ENCODE results near the gene VAV1.
"Not testable (repeated sequence)": the region's sequence is repeated elsewhere in the genome, so short reads cannot be mapped to it uniquely, and the experiment has no call there.

The VAV1 gene

GRCh38 chr19:6760606-6761005, 11.9 kb upstream of the VAV1 start:
- no peak for DNase-seq

DNA sequence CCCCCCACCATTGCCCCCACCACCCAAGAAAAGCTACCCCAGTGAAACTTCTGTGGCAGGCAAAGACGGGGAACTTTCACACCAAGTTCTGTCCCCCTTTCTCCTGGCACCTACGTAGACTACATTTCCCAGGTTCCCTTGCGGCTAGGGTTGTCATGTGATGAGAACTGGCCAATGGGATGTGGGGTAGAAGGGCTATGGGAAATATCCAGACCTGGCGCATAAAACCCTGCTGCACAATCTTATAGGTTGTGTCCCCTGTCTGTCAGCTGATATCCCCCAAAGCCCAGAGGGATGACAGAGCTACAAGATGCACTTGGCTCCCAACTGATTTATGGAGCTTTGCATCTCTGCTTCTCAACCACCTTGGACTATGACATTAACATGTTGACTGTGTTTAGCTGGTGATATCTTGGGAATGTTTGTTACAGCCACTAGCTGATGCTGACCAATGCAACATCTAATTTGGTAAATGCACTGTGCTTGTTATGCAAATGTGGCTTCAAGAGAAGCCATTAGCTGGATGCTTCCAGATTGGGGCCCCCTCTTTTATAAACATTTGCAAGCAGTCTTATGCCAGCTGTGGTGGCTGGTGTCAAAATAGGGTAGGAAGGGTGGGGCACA, 11.3 kb upstream of the VAV1 start:
- DNase-seq = no peak

- DNase-seq = not testable (repeated sequence)
Observed at GRCh38 chr19:6762253-6762797, 10.2 kb upstream of the VAV1 start.

- DNase-seq = peak; percentile 86
Observed at GRCh38 chr19:6765738-6766356, 6.7 kb upstream of the VAV1 start.

GRCh38 chr19:6766357-6767080, 6.0 kb upstream of the VAV1 start:
- DNase-seq = no peak

GRCh38 chr19:6767081-6767356, 5.5 kb upstream of the VAV1 start:
- peak; percentile 35 for DNase-seq

GRCh38 chr19:6767357-6768235, 4.9 kb upstream of the VAV1 start, which contains the start of gene SH2D3A:
TSS of gene SH2D3A (minus strand) at chr19:6767435. CDS start at chr19:6763748, 3,687 bp downstream.
- DNase-seq = peak; percentile 68

- no peak for DNase-seq
Observed at GRCh38 chr19:6768236-6768785, 4.2 kb upstream of the VAV1 start.

DNA sequence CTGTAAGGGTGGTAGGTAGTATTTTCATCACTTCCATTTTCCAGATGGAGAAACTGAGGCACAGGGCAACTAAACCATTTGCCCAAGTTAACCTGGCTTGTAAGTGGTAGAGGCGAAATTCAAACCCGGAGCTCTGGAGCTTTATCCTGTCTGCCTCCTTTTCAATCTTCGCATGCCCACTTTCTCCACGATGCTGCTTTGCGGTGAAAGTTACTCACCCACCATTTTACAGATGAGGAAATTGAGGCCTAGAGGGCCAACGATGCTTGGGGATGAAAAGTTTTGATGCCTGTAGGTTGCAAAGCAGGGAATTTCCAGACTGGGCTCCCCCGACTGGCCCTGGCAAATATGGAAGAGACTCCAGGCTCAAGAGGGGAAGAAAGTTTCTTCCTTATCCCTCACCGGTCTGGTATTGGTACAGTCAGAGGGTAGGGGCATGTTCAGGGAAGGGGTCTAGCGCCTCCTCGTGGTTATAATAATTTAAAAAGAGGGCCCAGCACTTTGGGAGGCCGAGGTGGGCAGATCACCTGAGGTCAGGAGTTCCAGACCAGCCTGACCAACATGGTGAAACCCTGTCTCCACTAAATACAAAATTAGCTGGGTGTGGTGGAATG, 3.4 kb upstream of the VAV1 start:
- no peak for DNase-seq

- DNase-seq = not testable (repeated sequence)
Observed at GRCh38 chr19:6771648-6772027, 870 bp upstream of the VAV1 start.

GRCh38 chr19:6772866-6773322, 386 bp downstream of the VAV1 start:
- DNase-seq = no peak

DNA sequence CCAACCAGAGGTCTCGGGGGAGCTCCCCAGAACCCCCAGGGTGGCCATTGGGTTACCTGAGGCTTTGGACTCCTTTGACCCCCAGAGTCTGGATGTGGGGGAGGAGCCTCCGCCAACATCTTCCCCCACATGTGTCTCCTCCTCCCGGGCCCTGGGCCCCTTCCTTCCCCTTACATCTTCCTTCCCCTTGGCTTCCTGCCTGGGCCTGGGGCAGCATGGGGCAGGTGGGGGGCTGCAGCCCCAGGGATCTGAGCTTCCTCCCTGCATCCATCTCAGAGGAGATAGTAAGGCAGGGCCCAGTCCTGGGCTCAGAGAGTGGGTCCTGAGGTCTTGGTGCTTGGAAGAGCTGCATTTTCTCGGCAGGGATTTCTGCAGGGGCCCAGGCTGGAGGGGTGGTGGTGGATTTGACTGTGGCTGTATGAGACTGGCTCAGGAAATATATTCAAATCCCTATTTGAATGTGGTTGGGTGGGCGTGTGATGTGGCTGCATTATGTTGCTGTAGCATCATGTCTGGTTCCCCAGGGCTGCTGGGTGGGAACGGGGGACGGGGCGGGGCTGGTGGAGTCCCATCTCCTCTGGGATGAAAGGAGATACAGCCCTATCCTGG, 919 bp downstream of the VAV1 start:
- no peak for DNase-seq

- no peak for DNase-seq
Observed at GRCh38 chr19:6774821-6775707, 2.6 kb downstream of the VAV1 start.

GRCh38 chr19:6776045-6776444, 3.5 kb downstream of the VAV1 start:
- not testable (repeated sequence) for DNase-seq

GRCh38 chr19:6776999-6777398, 4.5 kb downstream of the VAV1 start:
- no peak for DNase-seq

DNA sequence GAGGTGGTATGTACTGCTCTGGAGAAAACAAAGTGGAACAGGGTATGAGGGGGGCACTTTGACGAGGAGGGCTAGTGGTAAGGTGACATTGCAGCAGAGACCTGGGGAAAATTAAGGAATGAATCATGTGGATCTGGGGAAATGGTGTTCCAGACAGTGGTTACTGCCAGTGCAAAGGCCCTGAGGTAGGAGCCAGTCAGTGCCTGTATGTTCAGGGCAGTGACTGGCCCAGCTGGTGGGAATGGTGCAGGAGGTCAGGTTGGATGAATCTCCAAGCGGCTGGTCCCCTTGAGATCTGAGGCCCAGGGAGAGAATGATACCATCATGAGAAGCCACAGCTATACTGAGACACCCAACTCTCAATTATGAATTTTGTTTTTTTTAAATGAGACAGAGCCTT, 4.9 kb downstream of the VAV1 start:
- no peak for DNase-seq

- no peak for DNase-seq
Observed at GRCh38 chr19:6778386-6778785, 5.9 kb downstream of the VAV1 start.

- DNase-seq = no peak
Observed at GRCh38 chr19:6779206-6779605, 6.7 kb downstream of the VAV1 start.

- no peak for DNase-seq
Observed at GRCh38 chr19:6787393-6787792, 14.9 kb downstream of the VAV1 start.

DNA sequence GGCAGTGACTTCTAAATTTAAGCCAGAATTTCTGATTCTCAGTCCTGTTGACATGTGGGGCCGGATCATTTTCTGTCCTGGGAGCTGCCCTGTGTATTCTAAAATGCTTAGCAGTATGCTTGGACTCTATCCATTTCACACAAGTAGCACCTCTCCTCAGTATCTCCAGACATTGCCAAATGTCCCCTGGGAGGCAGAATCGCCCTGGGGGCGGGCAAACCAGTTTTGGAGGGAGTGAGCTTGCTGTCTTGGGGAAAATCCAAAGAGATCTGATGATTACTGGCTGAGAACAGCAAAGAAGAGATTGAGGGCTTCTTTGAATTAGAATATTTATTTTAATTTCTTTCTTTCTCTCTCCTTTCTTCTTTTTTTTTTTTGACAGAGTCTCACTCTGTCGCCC, 16.4 kb downstream of the VAV1 start:
- DNase-seq = no peak

All from DMS79 treated with DMSO at 0.1 percent for 48 hours (cell line).